Measurements from ENCODE around the gene GMNC.
"Not testable (repeated sequence)": the region's sequence is repeated elsewhere in the genome, so short reads cannot be mapped to it uniquely, and the experiment has no call there.

Gene GMNC

DNA sequence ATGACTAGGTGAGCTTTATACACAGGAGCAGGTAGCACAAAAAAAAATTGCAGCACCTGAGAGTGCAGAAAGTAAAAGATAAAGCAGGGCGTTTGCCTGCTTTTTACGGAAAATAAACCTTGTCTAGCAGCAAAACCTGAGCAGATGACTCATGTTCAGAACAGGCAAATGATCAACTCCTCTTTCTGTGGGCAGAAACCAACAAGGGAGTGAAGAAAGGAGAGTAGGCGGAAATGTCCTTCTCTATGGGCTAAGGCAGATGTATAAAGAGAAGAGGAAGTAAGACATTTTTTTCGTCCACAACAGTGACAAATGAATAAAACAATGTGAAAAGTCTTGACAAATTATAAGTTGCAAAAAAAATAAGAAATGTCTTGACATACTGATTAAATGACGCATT lies 24.5 kb upstream of the GMNC start:
- TF ChIP-seq, protein P1, sequence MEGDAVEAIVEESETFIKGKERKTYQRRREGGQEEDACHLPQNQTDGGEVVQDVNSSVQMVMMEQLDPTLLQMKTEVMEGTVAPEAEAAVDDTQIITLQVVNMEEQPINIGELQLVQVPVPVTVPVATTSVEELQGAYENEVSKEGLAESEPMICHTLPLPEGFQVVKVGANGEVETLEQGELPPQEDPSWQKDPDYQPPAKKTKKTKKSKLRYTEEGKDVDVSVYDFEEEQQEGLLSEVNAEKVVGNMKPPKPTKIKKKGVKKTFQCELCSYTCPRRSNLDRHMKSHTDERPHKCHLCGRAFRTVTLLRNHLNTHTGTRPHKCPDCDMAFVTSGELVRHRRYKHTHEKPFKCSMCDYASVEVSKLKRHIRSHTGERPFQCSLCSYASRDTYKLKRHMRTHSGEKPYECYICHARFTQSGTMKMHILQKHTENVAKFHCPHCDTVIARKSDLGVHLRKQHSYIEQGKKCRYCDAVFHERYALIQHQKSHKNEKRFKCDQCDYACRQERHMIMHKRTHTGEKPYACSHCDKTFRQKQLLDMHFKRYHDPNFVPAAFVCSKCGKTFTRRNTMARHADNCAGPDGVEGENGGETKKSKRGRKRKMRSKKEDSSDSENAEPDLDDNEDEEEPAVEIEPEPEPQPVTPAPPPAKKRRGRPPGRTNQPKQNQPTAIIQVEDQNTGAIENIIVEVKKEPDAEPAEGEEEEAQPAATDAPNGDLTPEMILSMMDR (IDR thresholded peaks at IDR 0.05; ENCODE audit: low read depth, low read length): no peak
- peak in 1 of 2 donors; percentile 4 for DNase-seq (ENCODE audit: low read depth in 2 of 2)
- no peak overlapping the region for H3K4me3 ChIP-seq (replicated peaks in 1 of 2; ENCODE audit: low read depth in 2 of 2, low read length in 2 of 2)

DNA sequence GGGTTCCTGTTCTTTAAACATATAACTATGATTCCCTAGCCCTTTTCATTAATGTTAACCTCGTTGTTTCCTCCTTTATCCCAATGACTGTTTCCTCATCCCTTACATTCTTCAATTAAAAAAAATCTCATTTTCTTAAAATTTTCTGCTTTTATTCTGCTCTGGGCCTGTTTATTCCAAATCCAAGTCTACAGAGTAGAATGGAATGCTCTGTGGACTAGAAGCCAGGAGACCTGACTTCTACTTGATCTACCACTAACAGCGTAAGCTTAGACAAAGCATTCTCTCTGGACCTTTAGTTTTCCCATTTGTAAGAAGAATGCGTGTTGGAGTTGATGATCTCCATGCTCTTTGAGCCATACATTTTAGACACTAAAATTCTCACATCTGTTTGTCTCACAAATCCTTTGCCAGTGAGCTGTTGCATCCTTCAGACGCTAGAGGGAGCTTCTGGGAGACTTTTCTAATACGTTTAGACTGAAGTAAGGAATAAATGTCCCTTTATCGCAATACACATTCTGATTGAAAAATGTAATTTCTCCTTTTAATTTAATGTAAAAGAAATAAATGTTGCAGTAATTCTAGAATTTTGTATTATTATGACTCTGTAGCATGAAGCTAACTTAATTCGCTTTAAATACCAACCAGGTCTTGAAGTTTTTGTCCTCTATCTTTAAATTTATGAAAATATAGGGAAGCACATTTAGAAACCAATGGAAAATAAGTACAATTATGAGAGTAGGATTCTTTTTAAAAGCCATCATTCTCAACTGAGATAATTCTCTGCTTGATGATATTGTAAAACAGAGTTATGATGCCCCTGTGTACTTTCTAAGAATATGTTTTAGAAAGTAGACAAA lies 21.7 kb upstream of the GMNC start:
- peak; percentile 74 to 78 for DNase-seq (ENCODE audit: low read depth in 2 of 2)
- TF ChIP-seq, protein P1 (IDR thresholded peaks at IDR 0.05; ENCODE audit: low read depth, low read length): peak; percentile 89
- H3K4me3 ChIP-seq (replicated peaks in 1 of 2; ENCODE audit: low read depth in 2 of 2, low read length in 2 of 2): no peak overlapping the region

DNA sequence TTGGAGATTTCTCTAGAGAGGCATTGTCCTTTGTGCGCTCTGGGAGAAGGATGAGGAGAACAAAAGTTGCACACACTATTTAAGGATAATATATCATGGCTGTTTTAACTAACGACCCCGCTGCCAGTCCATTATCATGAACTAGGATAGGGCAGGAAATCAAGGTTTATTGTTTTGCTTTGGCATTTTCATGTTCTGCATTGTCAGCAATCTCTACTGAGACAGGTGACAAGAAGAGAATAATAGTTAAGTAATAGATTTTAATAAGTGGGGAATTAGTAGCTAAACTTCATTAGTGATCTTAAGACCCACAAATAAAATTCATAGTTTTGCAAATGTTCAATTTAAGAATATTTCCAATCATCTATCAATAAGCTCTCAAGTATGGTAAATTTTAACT lies 20.6 kb upstream of the GMNC start:
- TF ChIP-seq, protein P1 (IDR thresholded peaks at IDR 0.05; ENCODE audit: low read depth, low read length): no peak
- DNase-seq (ENCODE audit: low read depth in 2 of 2): no peak
- no peak overlapping the region for H3K4me3 ChIP-seq (replicated peaks in 1 of 2; ENCODE audit: low read depth in 2 of 2, low read length in 2 of 2)

DNA sequence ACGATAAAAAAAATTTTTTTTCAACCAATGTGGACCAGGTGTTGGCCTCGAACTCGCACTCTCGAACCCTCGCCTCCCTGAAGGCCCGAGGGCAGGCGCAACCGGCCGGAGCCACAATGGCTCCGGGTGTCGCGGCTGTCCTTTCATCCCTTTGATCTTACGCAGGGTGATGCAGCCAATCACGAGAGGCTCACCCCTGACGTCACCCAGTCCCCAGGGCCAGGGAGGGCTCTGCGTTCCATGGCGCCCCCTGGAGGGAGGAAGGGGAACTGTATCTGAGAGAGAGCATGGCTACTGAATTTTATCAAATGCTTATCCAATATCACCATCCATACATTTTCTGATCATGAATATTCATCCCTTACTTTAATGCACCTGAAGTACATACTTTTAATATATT lies 15.4 kb upstream of the GMNC start:
- H3K4me3 ChIP-seq (replicated peaks in 1 of 2; ENCODE audit: low read depth in 2 of 2, low read length in 2 of 2): no peak overlapping the region
- TF ChIP-seq, protein P1 (IDR thresholded peaks at IDR 0.05; ENCODE audit: low read depth, low read length): peak; percentile 30
- no peak for DNase-seq (ENCODE audit: low read depth in 2 of 2)

DNA sequence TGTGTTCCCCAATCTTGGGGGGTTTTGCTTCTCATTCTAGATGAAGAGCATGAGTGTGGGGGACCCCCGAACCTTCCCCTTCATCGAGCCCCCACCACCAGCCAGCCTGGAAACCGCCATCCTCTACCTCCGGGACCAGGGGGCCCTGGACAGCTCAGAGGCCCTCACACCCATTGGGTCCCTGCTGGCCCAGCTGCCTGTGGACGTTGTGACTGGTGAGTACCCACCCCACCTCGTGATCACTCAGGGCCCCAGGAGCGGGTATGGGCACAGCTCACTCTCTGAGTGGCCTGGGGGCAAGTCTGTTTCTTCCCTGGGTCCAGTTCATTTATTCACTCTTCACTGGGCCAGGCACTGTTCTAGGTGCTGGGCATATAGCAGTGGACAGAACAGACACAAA lies 13.9 kb upstream of the GMNC start:
- not testable (repeated sequence) for DNase-seq (ENCODE audit: low read depth in 2 of 2)

DNA sequence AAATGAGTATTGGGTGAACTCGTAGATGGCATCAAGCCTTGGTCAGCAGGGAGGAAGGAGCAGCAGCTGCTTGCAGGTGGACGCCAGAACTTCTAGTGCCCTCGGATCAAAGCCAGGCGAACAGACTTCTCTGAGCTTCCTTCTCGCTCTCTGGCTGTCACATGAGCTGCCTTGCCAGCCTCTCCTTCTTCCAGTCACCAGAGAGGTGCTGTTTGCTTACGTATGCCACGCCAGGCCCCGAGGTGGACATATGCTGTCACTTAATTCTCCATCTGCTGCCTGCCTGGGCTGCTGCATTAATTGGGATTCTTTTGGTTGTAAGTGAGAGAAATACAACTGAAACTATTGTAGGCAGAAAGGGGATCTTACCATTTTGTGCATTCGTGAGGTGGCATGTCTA lies 12.6 kb upstream of the GMNC start:
- not testable (repeated sequence) for H3K4me3 ChIP-seq (replicated peaks in 1 of 2; ENCODE audit: low read depth in 2 of 2, low read length in 2 of 2); DNase-seq (ENCODE audit: low read depth in 2 of 2)

More for the DNA sequence above, 13.9 kb upstream of the GMNC start:
- H3K4me3 ChIP-seq (replicated peaks in 1 of 2; ENCODE audit: low read depth in 2 of 2, low read length in 2 of 2): not testable (repeated sequence)

DNA sequence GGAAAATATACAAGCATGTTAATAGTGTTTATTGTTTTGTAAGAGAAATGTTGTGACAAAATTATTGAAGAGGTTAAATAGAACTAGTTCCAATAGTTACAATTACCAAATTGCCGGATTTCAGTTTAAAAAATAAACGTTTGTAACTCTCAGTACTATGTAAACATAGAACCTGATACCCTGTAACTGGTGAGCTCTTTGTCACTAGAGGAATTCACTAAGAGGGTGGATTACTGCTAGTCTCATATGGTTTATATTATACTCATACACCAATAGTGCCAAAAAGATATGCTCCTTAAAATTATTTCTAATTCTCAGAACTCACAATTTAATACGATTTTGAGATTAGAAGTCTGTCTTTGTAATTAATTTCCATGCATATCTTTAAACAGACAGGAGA lies 7.6 kb upstream of the GMNC start:
- no peak overlapping the region for H3K4me3 ChIP-seq (replicated peaks in 1 of 2; ENCODE audit: low read depth in 2 of 2, low read length in 2 of 2)
- TF ChIP-seq, protein P1 (IDR thresholded peaks at IDR 0.05; ENCODE audit: low read depth, low read length): no peak
- no peak for DNase-seq (ENCODE audit: low read depth in 2 of 2)

DNA sequence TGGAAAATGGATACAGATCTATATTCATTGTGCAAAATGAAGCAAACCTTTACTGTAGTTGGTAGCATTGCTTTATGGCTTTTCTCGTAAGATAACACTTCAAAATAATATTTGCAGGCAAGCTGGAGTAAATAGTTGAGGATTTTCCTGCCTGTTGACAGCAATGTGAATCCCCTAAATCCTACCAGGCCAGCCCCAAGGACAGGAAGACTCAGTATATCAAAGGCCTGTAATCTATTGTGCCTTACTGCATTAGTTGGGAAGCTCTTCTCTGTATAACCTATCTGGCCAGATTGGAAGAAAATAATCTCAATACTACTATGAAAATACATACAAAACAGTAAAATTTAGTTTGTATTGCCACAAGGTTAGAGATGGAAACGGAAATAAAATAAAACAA lies 4.6 kb upstream of the GMNC start:
- DNase-seq (ENCODE audit: low read depth in 2 of 2): no peak
- H3K4me3 ChIP-seq (replicated peaks in 1 of 2; ENCODE audit: low read depth in 2 of 2, low read length in 2 of 2): no peak overlapping the region
- TF ChIP-seq, protein P1 (IDR thresholded peaks at IDR 0.05; ENCODE audit: low read depth, low read length): no peak

Measured in cardiac fibroblast (primary cell).